ENCODE results near the gene BABAM2.

The BABAM2 gene

GRCh38 chr2:28209864-28210263 lies 319.3 kb downstream of the BABAM2 start:
- DNase-seq (ENCODE audit: low spot score) = no peak

GRCh38 chr2:28210535-28210934 lies 320.0 kb downstream of the BABAM2 start:
- no peak for DNase-seq (ENCODE audit: low spot score)

DNA sequence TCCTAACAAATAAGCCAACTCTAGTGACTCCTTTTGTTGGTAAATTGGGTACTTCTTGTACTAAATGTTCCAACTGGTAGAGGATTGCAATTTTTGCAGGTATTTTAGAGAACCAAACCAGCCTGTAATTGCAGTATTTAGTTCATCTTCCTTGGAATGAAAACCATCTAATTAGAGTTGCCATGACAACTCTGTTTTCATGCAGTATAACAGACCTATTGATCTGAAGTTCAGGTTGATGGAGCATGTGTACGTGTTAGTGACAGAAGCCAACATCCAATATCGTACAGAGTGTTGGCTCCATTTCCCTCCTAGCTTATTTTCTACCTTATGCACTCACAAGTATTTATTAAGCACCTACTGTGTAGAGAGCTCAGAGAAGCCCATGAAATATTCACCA lies 325.8 kb downstream of the BABAM2 start:
- DNase-seq (ENCODE audit: low spot score) = no peak

DNA sequence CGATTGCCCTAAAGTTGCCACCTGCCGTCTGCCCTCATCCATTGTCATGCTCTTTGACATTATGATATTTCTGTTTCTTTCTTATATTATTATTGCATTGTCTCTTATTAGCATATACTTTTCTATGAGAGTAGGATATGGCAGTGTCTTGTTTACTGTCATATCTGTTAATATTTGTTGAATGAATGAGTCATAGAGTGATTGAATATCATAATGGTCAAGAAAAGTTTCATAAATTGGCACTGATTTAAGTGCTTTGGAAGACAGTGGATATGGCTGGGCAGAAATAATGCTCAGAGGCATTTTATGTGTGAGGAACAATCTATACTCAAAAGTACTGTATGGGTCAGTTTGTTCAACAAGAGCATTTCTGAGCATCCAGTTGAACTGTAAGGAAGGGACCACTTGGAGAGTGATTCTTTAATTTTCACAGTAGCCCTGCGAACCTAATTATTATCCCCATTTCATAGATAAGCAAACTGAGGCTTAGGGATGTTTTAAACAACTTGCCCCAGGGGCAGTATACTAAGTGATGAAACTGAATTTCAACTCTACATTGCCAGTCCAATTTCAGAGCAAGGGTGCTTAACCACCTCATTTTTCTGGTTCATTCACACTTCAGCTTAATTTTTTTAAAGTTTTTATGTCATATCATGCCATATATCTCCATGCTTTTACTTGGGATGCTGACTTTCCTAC lies 326.7 kb downstream of the BABAM2 start:
- DNase-seq (ENCODE audit: low spot score) = no peak

DNA sequence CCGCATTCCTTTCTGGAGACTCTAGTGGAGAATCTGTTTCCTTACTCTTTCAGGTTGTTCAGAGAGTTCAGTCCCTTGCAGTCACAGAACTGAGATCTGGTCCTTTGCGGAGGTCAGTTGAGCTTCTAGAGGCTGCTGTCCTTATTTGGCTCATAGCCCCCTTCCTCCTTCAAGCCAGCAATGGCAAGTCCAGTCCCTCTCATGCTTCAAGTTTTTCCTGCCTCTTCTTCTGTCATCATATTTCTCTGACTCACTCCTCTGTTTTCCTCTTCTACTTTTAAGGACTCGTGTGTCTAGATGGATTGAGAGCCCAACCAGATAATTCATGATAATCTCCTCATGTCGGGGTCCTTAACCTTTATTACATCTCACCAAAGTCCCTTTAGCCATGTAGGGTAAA lies 328.6 kb downstream of the BABAM2 start:
- DNase-seq (ENCODE audit: low spot score) = no peak

DNA sequence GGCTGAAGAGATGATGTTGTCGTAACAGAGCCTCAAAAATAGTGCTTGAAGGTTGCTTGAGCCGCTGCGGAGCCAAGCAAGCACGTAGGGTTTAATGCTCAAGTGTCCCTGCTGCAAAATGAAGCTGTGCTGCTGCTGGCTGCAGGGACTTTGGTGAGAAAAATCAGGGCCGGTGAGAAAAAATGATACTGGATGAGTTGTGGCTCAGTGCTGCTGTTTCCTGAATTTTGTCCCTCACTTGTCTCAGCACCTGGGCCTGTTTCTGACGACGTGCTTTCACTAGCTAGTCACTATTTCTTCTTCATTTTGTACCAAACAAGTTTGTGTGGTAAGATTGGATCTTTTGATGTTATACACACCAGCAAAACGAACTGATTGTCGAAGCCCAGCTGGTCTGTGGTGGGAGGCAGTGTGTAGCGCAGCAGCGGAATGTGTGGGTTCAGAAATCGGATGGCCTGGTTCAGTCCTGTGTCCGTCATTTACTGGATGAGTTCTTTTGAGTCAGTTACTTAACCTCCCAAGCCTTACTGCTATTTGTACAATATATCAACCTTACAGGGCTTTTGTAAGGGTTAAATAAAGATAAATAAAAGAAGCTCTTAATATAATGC lies 329.3 kb downstream of the BABAM2 start:
- no peak for DNase-seq (ENCODE audit: low spot score)

DNA sequence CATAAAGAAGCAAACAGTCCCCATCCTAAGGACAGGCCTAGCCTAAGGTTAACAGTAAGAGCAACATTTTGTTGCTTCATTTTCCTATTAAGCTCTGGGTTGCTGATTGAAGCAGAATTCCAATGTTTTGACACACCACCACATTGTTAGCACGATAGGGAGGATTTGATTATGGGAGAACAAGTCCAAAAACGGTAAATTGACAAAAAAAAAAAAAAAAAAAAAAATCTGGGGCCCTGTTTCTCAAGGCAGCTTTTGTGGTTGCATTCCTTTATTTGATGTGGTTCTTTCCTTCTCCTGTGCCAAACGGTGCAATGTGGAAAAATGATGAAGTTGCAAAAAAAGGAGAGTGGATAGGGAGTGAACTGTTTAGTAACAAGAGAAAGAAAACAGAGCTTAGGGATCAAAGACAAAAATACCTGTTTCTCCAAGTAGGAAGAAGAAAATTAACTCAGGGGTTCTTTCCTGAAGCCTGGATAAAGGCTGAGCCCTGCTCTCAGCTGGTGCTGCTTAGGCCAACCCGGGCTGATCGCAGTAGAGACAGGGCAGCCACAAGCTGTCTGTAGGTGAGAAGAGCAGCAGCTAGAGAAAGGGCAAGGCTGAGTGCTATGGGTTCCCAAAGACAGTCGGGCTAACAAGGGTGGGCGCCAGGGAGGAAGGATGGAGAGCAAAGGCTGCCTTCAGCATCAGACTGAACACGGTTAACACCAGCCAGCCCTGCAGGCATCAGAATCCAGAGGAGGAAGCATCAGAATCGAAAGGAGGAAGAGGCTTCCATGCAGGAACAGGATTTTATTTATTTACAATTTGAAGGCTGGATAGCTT lies 334.3 kb downstream of the BABAM2 start:
- DNase-seq (ENCODE audit: low spot score) = no peak

GRCh38 chr2:28225473-28226080 lies 335.0 kb downstream of the BABAM2 start:
- no peak for DNase-seq (ENCODE audit: low spot score)

DNA sequence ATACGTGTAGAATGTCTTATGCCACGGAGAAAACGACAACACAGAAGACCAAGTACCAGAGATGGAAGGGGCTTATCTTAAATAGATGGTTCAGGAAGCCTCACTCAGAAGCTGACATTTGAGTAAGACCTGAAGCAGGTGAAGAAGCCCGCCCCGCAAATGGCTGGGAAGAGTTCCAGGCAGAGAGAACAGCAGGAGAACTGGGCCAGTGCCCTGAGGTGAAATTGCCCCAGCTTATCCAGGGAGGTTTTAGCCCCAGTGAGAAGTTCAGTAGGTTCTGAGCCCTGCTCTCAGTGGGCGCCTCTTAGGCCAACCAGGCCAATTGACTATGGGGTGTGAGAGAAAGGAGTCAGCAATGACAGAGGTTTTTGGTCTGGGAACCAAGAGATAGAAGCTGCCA lies 336.0 kb downstream of the BABAM2 start:
- DNase-seq (ENCODE audit: low spot score) = no peak

- DNase-seq (ENCODE audit: low spot score) = no peak
Measured at GRCh38 chr2:28227498-28227897, 337.0 kb downstream of the BABAM2 start.

GRCh38 chr2:28228434-28228995 lies 338.0 kb downstream of the BABAM2 start:
- no peak for DNase-seq (ENCODE audit: low spot score)

DNA sequence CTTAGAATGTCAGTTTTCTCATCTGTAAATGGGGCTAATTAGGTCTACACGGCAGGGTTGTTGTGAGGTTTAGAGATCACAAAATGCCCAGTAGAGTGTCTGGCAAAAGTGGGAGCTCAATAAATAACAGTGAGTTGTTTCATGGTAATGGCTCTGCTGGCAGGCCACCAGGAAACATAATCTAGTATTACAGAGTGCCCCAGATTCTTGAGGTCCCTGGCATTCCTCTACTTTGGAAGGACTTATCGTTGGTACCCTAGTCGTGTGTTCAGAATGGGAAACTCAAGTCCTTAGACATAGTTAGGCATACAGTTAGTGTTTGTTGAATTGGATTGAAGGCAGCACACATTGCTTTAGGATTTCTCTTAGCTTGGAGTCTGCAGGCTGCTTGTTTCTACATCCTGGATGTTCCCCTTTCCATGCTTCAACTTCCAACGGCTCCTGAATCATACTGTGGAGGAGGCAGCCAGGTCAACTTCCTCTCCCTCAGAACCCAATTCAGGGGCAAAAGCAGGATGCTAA lies 340.6 kb downstream of the BABAM2 start:
- no peak for DNase-seq (ENCODE audit: low spot score)

DNA sequence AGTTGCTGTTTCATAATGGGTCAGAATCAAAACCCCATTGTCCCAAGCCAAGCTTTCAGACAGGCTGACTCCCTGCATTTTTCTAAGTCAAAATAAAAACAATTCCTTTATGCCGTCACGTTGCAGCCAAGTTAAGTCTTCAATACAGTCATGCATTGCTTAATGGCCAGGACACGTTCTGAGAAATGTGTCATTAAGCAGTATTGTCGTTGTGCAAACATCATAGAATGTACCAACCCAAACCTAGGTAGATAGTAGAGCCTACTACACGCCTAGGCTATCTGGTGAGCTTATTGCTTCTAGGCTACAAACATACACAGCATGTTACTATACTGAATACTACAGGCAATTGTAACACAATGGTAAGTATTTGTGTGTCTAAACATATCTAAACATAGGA lies 341.8 kb downstream of the BABAM2 start:
- DNase-seq (ENCODE audit: low spot score) = no peak

DNA sequence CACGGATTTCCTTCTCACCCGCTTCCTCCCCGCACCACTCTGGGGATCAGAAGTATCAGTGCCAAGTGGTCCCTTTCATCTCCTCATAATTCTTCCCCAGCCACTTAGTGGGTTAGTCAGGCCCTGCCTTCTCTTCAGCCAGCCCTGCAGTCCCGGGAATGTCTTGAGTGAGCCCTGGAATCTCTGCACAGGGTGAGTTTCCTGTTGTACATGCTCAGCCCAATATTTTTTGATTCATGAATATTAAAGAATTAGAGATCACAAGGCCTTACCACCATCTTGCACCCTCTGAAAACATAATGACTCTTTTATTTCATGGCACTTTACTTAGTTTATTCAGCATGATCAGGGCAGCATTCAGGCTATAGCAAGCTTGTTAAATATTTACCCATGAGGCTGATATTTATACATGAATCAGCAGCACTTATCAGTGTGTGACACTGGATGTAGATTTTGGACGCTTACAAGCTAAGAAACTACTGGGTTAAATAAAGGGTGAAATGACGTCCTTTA lies 342.7 kb downstream of the BABAM2 start:
- no peak for DNase-seq (ENCODE audit: low spot score)

- no peak for DNase-seq (ENCODE audit: low spot score)
Measured at GRCh38 chr2:28234807-28235206, 344.3 kb downstream of the BABAM2 start.

GRCh38 chr2:28239207-28239606 lies 348.7 kb downstream of the BABAM2 start:
- no peak for DNase-seq (ENCODE audit: low spot score)

DNA sequence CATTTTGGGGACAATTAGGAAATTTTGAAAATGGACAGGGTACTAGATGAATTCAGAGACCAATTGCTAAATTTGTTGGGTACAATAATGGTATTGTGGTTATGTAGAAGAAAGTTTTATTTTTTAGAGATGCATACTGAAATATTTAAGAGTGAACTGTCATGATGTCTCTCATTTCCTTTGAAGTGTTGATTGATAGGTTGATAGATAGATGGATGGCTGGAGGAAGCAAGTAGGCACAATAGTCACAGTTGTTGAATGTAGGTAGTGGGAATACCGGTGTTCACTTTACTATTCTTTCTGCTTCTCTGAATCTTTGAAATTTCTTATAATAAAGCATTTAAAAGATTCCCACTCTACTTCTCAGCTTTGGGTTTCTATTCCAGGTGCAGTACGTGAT lies 350.4 kb downstream of the BABAM2 start:
- no peak for DNase-seq (ENCODE audit: low spot score)

DNA sequence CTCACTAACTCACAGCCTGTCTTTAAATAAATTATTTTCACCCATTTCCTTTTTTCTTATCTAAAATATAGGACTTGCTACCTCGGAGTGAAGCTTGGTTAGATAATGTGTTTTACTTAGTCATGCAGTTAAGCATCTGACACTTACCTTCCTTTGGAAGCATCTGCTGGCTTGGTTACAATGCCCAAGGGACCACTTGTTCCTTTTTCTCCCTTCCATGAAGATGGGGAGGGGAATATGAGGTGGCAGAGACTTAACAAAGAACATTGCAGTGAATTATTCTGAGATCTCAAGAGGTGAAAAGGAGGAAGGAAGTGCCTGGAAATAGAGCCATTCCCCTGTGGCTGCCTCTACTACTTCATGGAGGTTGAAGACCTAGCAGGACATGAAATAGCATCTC lies 356.8 kb downstream of the BABAM2 start:
- DNase-seq (ENCODE audit: low spot score) = no peak

GRCh38 chr2:28247734-28248133 lies 357.2 kb downstream of the BABAM2 start:
- DNase-seq (ENCODE audit: low spot score) = no peak

DNA sequence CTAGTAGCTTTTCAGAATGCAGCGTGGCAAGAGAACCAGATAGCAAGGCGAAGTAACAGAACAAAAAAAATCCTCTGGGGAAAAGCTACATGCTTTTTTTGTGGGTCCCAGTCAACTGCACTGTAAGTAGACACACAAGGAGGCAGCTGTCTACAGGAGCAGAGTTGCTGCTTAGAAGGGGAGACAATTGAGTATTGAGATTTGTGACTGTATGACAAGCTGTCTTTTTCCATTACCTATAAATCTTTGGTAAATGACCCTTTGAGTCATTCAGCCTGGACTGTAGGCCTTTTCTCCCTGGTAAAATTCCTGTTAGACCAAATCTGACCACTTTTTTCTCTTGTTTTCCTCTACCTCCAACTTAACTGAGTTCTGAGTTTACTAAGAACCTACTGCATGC lies 358.0 kb downstream of the BABAM2 start:
- DNase-seq (ENCODE audit: low spot score) = no peak

DNA sequence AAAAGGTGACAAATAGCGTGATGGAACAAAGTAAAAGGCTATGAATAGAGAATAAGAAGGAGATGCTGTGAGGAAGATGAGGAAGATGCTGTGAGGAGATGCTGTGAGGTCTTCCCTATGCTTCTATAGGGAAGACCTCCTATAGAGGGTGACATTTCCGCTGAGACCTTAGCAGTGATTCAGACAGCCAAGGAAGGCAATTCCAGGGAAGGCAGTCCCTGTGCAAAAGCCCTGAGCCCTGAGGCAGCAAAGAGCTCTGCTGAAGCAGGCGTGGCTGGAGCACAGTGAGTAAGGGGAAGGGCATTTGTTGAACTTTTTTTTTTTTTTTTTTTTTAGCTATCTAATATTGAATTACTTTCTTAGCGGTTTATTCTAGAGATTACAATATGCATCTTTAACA lies 359.5 kb downstream of the BABAM2 start:
- no peak for DNase-seq (ENCODE audit: low spot score)

DNA sequence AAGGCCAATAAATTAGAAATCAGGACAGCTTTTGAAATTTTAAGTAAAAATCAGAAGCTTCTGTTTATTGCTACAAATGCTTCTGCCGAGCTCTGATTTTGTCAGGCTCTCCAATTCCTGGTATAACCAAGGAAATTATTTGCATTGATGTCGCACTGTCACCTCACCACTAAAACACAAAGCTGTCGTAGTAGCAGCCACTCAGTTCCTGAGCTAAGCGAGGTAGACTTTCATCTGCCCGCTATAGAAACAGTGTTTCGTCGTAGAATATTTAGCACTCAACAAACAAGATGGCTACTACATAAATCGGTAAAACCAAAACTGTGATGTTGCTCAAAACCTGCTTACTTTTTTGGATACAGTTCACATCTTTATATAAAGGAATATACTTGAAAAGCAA lies 360.8 kb downstream of the BABAM2 start:
- DNase-seq (ENCODE audit: low spot score) = peak; percentile 72

Data from activated CD4-positive, alpha-beta T cell treated with anti-CD3 and anti-CD28 coated beads, Interleukin-2, Interleukin-4, amounts not matched to agents 100 ng/mL and 50 ng/mL, durations not matched to agents 16 hours and 8 hours (primary cell).